OCI-LY3 (cell line): Measurements from ENCODE around the gene AQP2.

Experiments used
- CTCF ChIP-seq: fragments of 200-600, 300-600 bp; sonication (generic); IDR thresholded peaks from 2 replicates; pipeline ENCODE4 v1.5.1; 2014; ENCODE audit warnings: antibody characterized with exemption, low read length, low read depth
- EZH2phosphoT487 ChIP-seq: fragments of 200-600 bp; shearing (Covaris generic); IDR thresholded peaks from 2 replicates; pipeline ENCODE4 v1.6.1; 2018; ENCODE audit warnings: antibody characterized with exemption, mixed run types, low read depth

GRCh38 chr12:49984476-49985359 lies 34.2 kb downstream of the AQP2 start:
- no peak for TF ChIP-seq CTCF
- no peak for TF ChIP-seq EZH2phosphoT487
